ENCODE measurements around the gene REPIN1.

Gene REPIN1

GRCh38 chr7:150390205-150390604 lies 21.6 kb downstream of the REPIN1 start:
- H3K27ac ChIP-seq (ENCODE audit: low read length), result no peak overlapping the region
- H4K20me1 ChIP-seq (ENCODE audit: insufficient read depth, low read length), result no peaks in the 10 kb centered on the region
- H3K4me1 ChIP-seq (ENCODE audit: insufficient read depth, low read length), result no peaks in the 10 kb centered on the region
- H3K36me3 ChIP-seq (ENCODE audit: insufficient read depth, low read length), result peaks cover 39% of the 10 kb centered on the region
- no peak overlapping the region for H2AFZ ChIP-seq (ENCODE audit: low read depth, low read length)
- no peaks in the 10 kb centered on the region for H3K27me3 ChIP-seq (ENCODE audit: insufficient read depth, low read length, poor library complexity)
- H3K4me2 ChIP-seq (ENCODE audit: insufficient read depth, low read length), result no peak overlapping the region
- ATAC-seq (ENCODE audit: insufficient read depth, low read depth) (no peak), DNase-seq (no peak)
- H3K4me3 ChIP-seq (ENCODE audit: low read depth in 1 of 2, low read length in 2 of 2), result no peak overlapping the region
- no peak overlapping the region for H3K9ac ChIP-seq (ENCODE audit: low read depth, low read length)
- peaks cover 20% of the 10 kb centered on the region for H3K79me2 ChIP-seq (ENCODE audit: insufficient read depth, low read length)
- H3K9me3 ChIP-seq (ENCODE audit: insufficient read depth, low read length, severe bottlenecking), result no peaks in the 10 kb centered on the region
- TF ChIP-seq CTCF (IDR thresholded peaks at IDR 0.05; ENCODE audit: borderline replicate concordance, extremely low read depth, low read length, poor library complexity, severe bottlenecking) (no peak), EZH2 (IDR thresholded peaks at IDR 0.05; ENCODE audit: borderline replicate concordance, low read depth, low read length, severe bottlenecking) (no peak)

GRCh38 chr7:150393325-150393724 lies 24.7 kb downstream of the REPIN1 start:
- no peak overlapping the region for H3K4me3 ChIP-seq (ENCODE audit: low read depth in 1 of 2, low read length in 2 of 2)

GRCh38 chr7:150396426-150396825 lies 27.8 kb downstream of the REPIN1 start:
- H4K20me1 ChIP-seq (ENCODE audit: insufficient read depth, low read length), result no peaks in the 10 kb centered on the region
- no peak overlapping the region for H2AFZ ChIP-seq (ENCODE audit: low read depth, low read length)
- peaks cover 36% of the 10 kb centered on the region for H3K36me3 ChIP-seq (ENCODE audit: insufficient read depth, low read length)
- H3K4me1 ChIP-seq (ENCODE audit: insufficient read depth, low read length), result no peaks in the 10 kb centered on the region
- no peak for DNase-seq
- TF ChIP-seq CTCF (IDR thresholded peaks at IDR 0.05; ENCODE audit: borderline replicate concordance, extremely low read depth, low read length, poor library complexity, severe bottlenecking) (no peak), EZH2 (IDR thresholded peaks at IDR 0.05; ENCODE audit: borderline replicate concordance, low read depth, low read length, severe bottlenecking) (no peak)
- no peak overlapping the region for H3K9ac ChIP-seq (ENCODE audit: low read depth, low read length)
- no peaks in the 10 kb centered on the region for H3K27me3 ChIP-seq (ENCODE audit: insufficient read depth, low read length, poor library complexity)
- H3K79me2 ChIP-seq (ENCODE audit: insufficient read depth, low read length), result no peaks in the 10 kb centered on the region; the same call in 1 of the 2 replicates
- no peaks in the 10 kb centered on the region for H3K9me3 ChIP-seq (ENCODE audit: insufficient read depth, low read length, severe bottlenecking)
- H3K4me2 ChIP-seq (ENCODE audit: insufficient read depth, low read length), result no peak overlapping the region
- ATAC-seq (ENCODE audit: insufficient read depth, low read depth), result no peak
- no peak overlapping the region for H3K4me3 ChIP-seq (ENCODE audit: low read depth in 1 of 2, low read length in 2 of 2)
- H3K27ac ChIP-seq (ENCODE audit: low read length), result no peak overlapping the region

More at GRCh38 chr7:150393325-150393724, 24.7 kb downstream of the REPIN1 start:
- Histone ChIP-seq H3K9me3 (ENCODE audit: insufficient read depth, low read length, severe bottlenecking) (no peaks in the 10 kb centered on the region), H3K9ac (ENCODE audit: low read depth, low read length) (no peak overlapping the region), H3K79me2 (ENCODE audit: insufficient read depth, low read length) (peaks cover 1% of the 10 kb centered on the region), H3K4me2 (ENCODE audit: insufficient read depth, low read length) (no peak overlapping the region), H2AFZ (ENCODE audit: low read depth, low read length) (no peak overlapping the region), H3K4me1 (ENCODE audit: insufficient read depth, low read length) (no peaks in the 10 kb centered on the region), H3K36me3 (ENCODE audit: insufficient read depth, low read length) (peaks cover 42% of the 10 kb centered on the region), H4K20me1 (ENCODE audit: insufficient read depth, low read length) (no peaks in the 10 kb centered on the region), H3K27ac (ENCODE audit: low read length) (no peak overlapping the region), H3K27me3 (ENCODE audit: insufficient read depth, low read length, poor library complexity) (no peaks in the 10 kb centered on the region)
- ATAC-seq (ENCODE audit: insufficient read depth, low read depth), result no peak
- TF ChIP-seq CTCF (IDR thresholded peaks at IDR 0.05; ENCODE audit: borderline replicate concordance, extremely low read depth, low read length, poor library complexity, severe bottlenecking) (no peak), EZH2 (IDR thresholded peaks at IDR 0.05; ENCODE audit: borderline replicate concordance, low read depth, low read length, severe bottlenecking) (no peak)
- no peak for DNase-seq

- H3K4me1 ChIP-seq (ENCODE audit: insufficient read depth, low read length), result no peaks in the 10 kb centered on the region
- no peak overlapping the region for H3K9ac ChIP-seq (ENCODE audit: low read depth, low read length)
- no peak overlapping the region for H3K4me3 ChIP-seq (ENCODE audit: low read depth in 1 of 2, low read length in 2 of 2)
These were observed 28.2 kb downstream of the REPIN1 start for GRCh38 chr7:150396851-150397260.

More at GRCh38 chr7:150396851-150397260, 28.2 kb downstream of the REPIN1 start:
- Histone ChIP-seq H3K27me3 (ENCODE audit: insufficient read depth, low read length, poor library complexity) (no peaks in the 10 kb centered on the region), H3K36me3 (ENCODE audit: insufficient read depth, low read length) (peaks cover 36% of the 10 kb centered on the region), H3K27ac (ENCODE audit: low read length) (no peak overlapping the region), H3K79me2 (ENCODE audit: insufficient read depth, low read length) (no peaks in the 10 kb centered on the region; the same call in 1 of the 2 replicates), H4K20me1 (ENCODE audit: insufficient read depth, low read length) (no peaks in the 10 kb centered on the region), H3K9me3 (ENCODE audit: insufficient read depth, low read length, severe bottlenecking) (no peaks in the 10 kb centered on the region), H3K4me2 (ENCODE audit: insufficient read depth, low read length) (no peak overlapping the region), H2AFZ (ENCODE audit: low read depth, low read length) (no peak overlapping the region)
- TF ChIP-seq EZH2 (IDR thresholded peaks at IDR 0.05; ENCODE audit: borderline replicate concordance, low read depth, low read length, severe bottlenecking) (no peak), CTCF (IDR thresholded peaks at IDR 0.05; ENCODE audit: borderline replicate concordance, extremely low read depth, low read length, poor library complexity, severe bottlenecking) (no peak)
- ATAC-seq (ENCODE audit: insufficient read depth, low read depth) (no peak), DNase-seq (no peak)

All from DND-41 (cell line).